ENCODE results near the gene SLCO2A1.

Gene SLCO2A1

GRCh38 chr3:133967992-133968892, 61.5 kb downstream of the SLCO2A1 start:
- Histone ChIP-seq H3K36me3 (no peaks in the 10 kb centered on the region), H3K9me3 (no peaks in the 10 kb centered on the region), H3K27me3 (no peaks in the 10 kb centered on the region), H3K4me1 (no peaks in the 10 kb centered on the region; the same call in 1 of the 2 replicates), H3K4me3 (ENCODE audit: low read depth, low read length) (no peak overlapping the region)
- no peak for DNase-seq
- TF ChIP-seq CTCF (IDR thresholded peaks at IDR 0.05; ENCODE audit: low read depth, low read length) = no peak

DNA sequence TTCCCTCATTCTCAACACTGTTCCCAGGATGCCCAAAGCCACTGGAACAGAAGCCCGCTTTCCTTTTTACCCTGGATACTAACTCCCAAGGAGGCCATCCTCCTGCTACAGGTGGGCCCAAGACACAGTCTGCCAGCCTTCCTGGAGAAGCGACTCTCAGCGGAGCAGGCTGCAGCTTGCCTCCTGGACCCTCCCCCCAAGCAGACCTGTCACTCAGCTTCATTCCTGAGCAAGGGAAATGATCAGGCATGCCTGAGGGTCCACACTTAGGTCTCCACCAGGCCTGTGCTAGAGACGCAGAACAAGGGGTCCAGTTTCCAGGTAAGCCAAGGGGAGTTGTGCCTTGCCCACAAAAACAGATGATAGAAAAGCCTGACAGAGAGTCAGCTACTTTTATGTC, 62.8 kb downstream of the SLCO2A1 start:
- DNase-seq = no peak
- no peaks in the 10 kb centered on the region for H3K36me3 ChIP-seq
- TF ChIP-seq CTCF (IDR thresholded peaks at IDR 0.05; ENCODE audit: low read depth, low read length) = no peak

GRCh38 chr3:133965906-133966305, 63.8 kb downstream of the SLCO2A1 start:
- no peak for DNase-seq
- no peaks in the 10 kb centered on the region for H3K36me3 ChIP-seq
- H3K9me3 ChIP-seq = no peaks in the 10 kb centered on the region
- no peaks in the 10 kb centered on the region for H3K27me3 ChIP-seq
- H3K4me1 ChIP-seq = no peaks in the 10 kb centered on the region; the same call in 1 of the 2 replicates
- TF ChIP-seq CTCF (IDR thresholded peaks at IDR 0.05; ENCODE audit: low read depth, low read length) = no peak
- no peak overlapping the region for H3K4me3 ChIP-seq (ENCODE audit: low read depth, low read length)

More for the DNA sequence above, 62.8 kb downstream of the SLCO2A1 start:
- Histone ChIP-seq H3K9me3 (no peaks in the 10 kb centered on the region), H3K4me1 (no peaks in the 10 kb centered on the region; the same call in 1 of the 2 replicates), H3K4me3 (ENCODE audit: low read depth, low read length) (no peak overlapping the region), H3K27me3 (no peaks in the 10 kb centered on the region)

- no peak for TF ChIP-seq CTCF (IDR thresholded peaks at IDR 0.05; ENCODE audit: low read depth, low read length)
- no peak for DNase-seq
These were observed 64.6 kb downstream of the SLCO2A1 start for GRCh38 chr3:133965013-133965570.

DNA sequence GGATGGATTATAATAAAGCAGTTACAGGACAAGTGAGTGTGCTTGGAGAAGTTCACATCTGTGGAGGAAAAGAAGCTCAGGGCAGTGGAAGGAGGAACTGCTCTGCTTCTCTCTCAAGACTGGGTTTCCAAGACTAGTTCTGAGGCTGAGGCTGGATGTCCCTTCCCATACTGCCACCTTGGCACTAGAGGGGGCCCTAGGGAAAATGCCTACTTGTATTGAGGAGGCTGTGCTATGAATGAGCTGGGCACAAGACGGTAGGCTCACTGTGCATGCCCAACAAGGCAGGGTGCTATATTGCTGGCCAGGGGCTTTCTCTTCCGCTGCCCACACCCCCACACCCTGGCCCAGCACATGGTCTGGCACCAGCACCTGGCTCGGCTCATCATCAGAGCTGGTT, 65.2 kb downstream of the SLCO2A1 start:
- no peak for TF ChIP-seq CTCF (IDR thresholded peaks at IDR 0.05; ENCODE audit: low read depth, low read length)
- Histone ChIP-seq H3K9me3 (no peaks in the 10 kb centered on the region), H3K4me3 (ENCODE audit: low read depth, low read length) (no peak overlapping the region), H3K4me1 (no peaks in the 10 kb centered on the region), H3K27me3 (no peaks in the 10 kb centered on the region), H3K36me3 (no peaks in the 10 kb centered on the region)
- DNase-seq = no peak

More at GRCh38 chr3:133965013-133965570, 64.6 kb downstream of the SLCO2A1 start:
- Histone ChIP-seq H3K27me3 (no peaks in the 10 kb centered on the region), H3K9me3 (no peaks in the 10 kb centered on the region), H3K4me1 (no peaks in the 10 kb centered on the region), H3K36me3 (no peaks in the 10 kb centered on the region), H3K4me3 (ENCODE audit: low read depth, low read length) (no peak overlapping the region)

All from BE2C (cell line).